NCI-H1417 treated with DMSO at 0.1 percent for 48 hours (cell line): Measurements from ENCODE around the gene MMP27.

Source experiments
- DNase-seq: peaks from one replicate; lab custom pipeline; 2025; lab: John Stamatoyannopoulos, UW

MMP27 gene

DNA sequence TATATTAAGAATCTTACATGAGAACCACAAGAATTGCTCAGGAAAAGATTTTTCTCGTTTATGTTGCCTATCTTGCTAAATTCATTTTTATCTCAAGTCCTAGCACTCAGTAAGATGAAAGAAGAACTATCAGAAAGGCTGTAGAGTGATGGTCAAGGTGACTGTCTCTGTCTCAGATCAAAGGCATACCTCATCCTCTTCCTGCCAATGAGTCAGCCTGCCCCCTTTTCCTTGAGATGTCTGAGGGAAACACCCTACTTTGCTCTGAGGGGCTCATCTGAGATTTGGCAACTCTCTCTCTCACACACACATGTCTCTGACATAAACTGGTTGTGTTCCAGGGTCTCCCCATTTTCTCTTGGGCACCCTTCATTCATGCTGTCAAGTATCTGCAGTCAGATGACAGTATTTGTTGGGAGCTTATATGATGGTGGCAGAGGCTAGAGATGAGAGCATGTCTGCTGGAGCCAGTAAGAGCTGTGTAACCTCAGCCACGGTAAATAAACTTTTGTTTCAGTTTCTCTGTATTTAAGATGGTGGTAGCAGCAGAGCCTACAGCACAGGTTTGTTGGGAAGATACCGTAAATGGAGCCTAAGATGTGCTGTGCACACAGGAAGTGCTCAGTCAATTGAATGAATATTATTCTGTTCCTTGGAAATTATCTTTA, 1.6 kb downstream of the MMP27 start:
- no peak for DNase-seq

DNA sequence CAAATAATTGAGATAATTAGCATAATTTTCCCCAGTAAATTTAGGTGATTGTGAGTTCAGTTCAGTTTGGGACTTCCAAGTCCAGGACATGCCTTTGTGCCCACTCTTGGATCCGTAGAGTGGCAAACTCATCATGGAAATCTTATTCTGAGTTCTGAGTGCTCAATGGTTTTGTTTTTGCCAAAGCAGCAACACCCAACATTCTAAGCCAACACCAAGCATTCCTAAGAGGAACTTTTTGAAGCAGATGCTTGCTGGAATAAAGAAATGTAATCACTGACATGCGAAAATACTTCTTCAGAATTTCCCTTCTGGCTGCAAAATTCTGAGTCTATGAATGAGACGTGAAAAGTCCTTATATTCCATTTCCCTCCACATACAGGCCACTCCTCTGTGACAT, 10.4 kb downstream of the MMP27 start:
- DNase-seq: no peak

DNA sequence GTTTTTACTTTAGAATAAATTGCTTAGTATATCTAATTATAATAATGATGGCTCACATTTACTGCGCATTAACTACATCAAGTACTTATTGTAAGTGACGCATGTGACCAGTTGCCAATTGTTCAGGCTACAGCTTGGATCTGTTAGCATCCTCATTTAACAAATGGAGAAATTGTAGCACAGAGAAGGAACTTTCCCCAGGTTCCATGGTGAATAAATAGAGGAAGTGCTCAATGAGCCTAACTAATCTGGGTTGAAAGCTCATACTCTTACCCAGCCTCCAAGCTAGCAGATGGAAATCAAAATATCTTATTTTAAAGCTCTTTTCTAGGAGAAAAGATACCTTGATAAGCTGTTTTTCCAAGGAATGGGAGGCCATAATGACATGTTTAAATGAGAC, 19.8 kb downstream of the MMP27 start:
- DNase-seq: no peak

DNA sequence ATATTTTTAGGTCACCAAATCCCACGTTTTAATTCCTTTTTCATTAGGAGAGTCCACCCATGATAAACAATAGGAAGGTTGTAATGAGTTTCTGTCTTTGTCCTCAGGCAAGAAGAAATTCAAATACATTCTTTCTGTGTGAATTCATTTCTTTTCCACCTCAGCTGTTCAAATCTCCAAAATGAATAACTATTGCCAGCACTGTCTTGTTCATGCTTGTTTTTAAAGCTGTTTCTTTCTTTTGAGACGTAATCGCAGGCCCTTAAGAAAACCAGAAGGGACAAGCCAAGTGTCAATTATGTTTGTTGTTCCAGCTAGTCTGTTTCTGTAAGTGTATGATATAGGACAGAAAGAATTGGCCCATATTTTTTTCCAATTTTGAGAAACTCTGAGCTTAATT, 20.2 kb downstream of the MMP27 start:
- DNase-seq: no peak

DNA sequence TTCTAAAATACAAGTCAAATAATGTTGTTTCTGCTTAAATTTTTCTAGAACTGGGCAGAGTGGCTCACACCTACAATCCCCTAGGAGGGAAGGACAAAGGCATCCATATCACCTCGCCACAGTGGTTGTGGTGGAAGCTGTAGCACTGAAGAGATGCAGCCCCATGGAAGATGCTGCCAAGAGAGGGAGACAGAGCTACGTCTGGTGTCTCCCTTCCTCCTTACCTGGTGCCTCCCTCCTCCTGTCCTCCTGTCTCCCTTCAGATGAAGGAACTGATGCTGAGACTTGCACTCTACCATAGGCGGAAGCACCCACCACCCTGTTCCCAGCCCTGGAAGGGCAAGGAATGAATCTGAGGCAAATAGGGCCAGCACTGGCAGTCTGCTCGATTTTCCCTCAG, 22.3 kb downstream of the MMP27 start:
- no peak for DNase-seq

DNA sequence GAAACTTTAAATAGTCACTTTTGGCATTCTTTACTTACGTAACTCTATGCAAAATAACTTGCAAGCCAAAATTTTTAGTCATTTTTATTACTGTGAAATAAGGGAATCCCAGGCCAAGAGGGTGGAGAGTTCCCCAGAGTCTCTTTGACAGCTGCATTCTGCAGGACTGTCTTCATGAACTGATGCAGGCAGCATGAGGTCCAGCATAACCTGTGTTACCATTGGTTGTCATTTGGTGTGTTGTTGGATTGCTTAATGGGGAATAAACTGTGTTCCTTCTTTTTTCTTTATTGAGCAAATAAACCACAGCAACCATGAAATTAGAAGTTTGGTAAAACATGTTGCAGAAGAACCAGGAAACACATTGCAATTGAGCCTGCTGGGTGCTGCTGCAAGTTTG, 24.6 kb downstream of the MMP27 start:
- no peak for DNase-seq

DNA sequence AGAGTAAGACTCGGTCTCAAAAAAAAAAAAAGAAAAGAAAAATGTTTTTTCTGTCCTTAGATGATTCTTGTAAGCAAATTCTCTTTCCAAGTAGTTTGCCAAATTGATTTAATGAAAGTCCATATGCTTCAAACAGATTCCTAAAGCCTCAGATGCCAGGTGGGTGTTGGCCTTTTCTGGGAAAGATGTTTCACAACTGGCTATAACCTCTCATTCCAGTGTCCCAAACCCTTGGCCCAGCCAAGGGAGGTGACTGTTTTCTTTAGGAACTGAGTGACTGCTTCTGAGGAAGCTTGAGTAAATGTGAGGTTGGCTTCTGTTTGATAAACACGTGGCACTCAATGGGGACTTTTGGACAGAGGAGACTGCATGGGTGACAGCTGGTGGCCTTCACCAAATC, 27.5 kb downstream of the MMP27 start:
- no peak for DNase-seq

DNA sequence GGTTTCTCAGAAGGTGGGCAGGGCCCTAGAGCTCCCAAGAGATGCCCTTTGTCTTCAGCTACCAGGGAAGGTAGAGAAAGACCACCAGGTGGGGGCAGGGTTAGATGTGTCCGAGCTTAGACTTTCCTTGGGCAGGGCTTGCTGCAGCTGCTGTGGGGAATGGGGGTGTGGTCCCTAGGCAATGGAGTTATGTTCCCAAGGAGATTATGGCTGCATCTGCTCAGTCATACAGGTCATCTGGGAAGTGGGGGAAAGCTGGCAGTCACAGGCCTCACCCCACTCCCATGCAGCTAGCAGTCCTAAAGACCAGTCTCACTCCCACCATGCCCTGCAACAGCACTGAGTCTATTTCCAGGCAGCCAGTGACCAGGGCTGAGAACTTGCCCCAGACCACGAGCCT, 29.5 kb downstream of the MMP27 start:
- DNase-seq: no peak

DNA sequence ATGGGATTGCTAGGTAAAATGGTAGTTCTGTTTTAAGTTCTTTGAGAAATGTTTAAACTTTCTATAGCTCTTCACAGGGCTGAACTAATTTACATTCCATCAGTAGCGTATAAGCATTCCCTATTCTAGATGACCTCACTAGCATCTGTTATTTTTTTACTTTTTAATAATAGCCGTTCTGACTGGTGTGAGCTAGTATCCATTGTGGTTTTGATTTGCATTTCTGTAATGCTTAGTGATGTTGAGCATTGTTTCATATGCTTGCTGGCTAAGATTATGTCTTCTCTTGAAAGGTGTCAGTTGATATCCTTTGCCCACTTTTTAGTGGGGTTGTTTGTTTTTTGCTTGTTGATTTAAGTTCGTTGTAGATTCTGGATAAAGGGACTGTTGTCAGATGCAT, 35.9 kb downstream of the MMP27 start:
- no peak for DNase-seq

DNA sequence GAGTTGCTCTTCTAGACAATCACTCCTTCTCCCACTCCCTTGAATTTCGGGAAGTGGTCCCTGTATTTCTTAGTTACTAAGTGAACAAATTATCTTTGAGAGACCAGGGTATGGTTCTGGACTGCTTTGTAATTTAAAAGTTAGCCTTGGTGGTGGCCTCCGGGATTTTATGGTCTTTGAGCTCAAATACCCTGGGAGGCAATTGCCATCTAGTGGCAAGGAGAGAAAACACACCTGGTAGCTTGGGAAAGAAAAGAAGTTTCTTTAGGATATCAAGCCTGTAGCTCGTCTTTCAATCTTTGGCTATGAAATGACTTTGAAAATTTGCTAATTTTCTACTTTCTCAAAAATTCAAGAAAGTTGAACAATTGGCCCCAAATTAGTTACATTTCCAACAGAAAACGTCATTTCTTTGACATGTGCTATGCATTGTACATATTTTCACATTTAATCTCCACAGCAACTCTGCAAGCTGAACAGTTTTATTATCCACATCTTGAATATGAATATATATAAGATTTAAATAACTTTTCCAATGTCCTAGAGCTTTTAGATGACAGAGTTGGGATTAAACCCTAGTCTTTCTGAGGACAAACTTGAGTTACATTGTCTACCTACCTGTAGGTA, 39.1 kb downstream of the MMP27 start:
- DNase-seq: no peak

DNA sequence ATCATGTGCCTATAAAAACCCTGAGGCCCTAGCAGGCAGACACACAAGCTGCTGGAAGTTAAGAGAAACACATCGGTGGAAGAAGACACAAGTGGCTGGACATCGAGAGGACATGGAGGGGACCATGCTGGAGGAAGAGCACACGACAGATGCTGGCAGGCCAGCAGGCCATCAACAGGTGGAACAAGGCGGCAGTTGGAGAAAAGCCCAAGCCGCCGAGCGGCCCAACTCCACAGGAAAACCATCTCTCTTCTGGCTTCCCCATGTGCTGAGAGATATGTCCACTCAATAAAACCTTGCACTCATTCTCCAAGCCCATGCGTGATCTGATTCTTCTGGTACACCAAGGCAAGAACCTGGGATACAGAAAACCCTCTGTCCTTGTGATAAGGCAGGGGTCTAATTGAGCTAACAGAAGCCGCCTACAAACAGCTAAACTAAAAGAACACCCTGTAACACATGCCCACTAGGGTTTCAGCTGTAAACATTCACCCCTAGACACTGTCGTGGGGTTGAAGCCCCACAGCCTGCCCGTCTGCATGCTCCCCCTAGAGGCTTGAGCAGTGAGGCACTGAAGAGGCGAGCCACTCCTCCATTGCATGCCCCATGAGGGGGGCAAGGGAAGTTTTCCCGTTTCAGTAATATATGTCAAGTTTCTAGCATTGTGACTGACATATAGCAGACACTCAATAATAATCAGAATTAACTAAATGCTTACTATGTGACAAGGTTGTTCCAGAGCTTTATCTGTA, 41.4 kb downstream of the MMP27 start:
- DNase-seq: no peak

DNA sequence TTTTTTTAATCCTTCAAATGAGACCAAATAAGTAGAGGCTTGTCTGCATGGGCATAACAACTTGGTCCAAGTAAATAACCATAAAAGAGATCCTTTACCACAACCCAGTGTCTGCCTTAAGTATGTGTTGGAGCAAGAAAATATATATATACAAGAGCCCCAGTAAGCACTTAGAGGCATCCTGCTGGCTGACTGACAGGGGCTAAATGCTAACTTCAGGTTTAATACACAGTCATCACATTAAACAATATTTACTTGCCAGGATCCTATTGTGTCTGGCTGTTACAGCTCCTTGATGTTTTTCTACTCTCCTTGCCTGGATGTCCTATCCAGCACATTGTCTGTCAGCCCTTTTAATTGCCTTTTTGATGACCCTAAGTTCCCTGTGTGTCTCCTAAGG, 43.0 kb downstream of the MMP27 start:
- DNase-seq: no peak

DNA sequence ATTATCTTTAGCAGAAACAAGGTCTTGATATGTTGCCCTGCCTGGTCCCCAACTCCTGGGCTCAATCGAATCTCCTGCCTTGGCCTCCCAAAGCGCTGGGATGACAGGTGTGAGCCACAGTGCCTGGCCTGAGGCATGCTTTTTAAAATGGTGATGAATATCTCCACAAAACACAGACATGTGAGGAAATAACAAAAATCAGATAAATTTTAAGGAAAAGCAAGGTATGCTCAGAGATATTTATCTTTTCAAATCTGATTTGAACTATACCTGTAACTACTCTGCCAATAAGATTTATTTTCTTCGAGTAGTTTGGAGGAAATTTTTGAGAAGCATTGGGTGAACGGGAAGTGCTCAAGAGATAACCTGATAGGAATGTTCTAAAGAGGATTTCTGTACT, 44.5 kb downstream of the MMP27 start:
- no peak for DNase-seq

DNA sequence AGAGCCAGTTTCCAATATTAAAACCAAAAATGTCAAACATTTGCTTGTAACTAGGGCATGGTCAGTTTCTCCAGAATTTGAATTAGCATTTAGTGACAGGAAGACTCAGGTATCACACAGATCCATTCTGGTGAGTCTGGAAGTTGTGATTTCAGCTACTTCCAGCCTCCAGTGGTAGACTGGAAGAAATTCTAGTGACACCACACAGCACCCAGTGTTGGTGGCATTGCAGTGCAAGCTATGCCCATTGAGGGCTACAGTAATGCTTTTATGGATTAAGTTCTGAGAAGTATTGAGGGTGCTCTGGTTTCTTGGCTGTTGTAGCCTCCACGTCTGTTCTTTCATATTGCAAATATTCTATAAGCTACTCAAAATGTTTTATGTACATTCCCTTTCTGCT, 49.0 kb downstream of the MMP27 start:
- DNase-seq: no peak

DNA sequence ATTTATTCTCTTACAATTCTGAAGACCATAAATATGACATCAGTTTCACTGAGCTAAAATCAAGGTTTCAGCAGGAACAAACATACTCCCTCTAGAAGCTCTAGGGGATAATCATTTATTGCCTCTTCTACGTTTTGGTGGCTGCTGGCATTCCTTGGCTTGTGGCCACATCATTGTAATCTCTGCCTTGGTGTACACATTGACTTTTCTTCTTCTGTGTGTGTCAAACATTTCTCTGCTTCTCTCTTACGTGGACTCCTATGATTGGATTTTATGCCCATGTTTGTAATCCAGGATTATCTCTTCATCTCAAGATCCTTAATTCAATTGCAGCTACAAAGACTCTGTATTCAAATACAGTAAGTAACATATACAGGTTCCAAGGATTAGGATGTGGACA, 50.0 kb downstream of the MMP27 start:
- no peak for DNase-seq

DNA sequence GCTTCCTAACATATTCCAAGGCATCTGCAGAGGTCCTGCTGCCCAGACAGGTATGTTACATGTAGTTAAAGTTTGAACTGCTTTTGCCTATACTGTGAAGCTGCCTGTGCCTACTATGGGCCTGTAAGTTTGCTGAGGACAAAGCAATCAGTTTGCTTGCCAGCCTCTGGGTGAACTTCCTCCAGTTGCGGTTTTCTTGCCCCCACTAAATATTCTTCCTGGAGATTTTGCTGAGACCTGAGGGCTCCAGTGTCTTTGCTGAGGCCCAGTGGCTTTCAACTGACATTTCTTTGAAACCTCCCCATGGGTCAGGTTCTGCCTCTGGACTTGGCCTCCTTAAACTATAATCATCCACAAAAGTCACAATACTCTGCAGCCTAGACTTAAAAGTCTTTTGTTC, 50.8 kb downstream of the MMP27 start:
- no peak for DNase-seq

DNA sequence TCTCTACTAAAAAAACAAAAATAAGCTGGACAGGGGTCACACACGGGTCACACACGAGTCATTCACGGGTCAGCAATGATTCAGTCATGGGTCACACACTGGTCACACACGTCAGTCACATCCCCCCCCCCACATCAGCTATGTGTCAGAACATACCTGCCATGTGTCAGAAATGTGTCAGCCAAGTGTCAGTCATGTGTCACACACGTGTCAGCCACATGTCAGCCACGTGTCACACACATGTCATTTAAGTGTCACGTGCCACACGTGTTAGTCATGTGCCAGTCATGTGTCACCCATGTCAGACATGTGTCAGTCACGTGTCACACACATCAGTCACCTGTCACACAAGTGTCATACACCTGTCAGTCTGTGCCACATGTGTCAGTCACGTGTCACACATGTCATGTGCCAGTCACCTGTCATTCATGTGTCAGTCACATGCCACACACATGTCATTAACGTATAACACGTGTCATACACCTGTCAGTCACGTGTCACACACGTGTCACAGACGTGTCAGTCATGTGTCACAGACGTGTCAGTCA, 51.8 kb downstream of the MMP27 start:
- DNase-seq: no peak

DNA sequence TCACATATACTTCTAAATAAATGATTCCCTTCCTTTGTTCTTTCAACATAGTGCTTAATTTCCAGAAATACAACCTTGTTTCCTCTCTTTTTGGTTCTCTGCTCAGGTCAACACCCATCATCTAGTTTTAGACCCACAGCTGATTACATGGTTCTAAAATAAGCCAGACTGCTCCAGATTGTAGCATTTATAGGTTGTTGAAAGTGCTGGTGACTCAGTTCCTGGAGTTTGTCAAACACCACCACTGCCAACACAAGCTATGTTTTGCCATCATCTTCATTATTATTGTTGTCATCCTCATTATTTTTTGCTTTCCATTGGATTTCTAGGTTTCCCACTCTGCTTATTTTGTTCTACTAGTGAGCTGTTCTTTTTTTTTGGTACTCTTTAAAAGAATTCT, 58.1 kb downstream of the MMP27 start:
- no peak for DNase-seq

DNA sequence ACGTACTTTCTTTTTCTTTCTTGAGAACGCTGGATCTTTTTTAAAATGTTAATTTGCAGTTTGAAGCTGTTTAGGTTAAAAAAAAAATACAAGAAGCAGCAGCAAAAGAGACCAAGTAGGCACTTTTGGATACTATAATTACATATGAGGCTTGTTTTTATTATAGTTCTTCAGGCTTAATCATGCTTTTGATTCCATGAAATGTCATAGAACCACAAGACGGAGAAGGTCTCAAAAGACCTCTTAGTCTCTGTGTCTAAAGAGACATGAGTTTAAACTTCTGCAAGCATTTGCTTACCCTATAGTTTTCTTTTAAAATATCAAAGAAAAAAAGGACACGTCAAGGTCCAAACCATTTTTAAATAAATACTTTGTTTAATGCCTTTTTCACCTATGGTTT, 61.6 kb downstream of the MMP27 start:
- no peak for DNase-seq
